Mammary epithelial cell (primary cell): ENCODE results near the gene GADD45B.

ENCODE experiments used
- EZH2 ChIP-seq: IDR thresholded peaks from 2 replicates; pipeline ENCODE4 v1.6.1; 2012; ENCODE audit warnings: low read length, inconsistent platforms, borderline replicate concordance
- TF ChIP-seq, protein P1 (sequence below), 2 donors: IDR thresholded peaks in 1 of 2; conservative IDR thresholded peaks in 1 of 2; 2 replicates each; pipeline ENCODE4 v1.5.1; 2011 to 2012; ENCODE audit warnings: inconsistent platforms in 2 of 2, low read length in 2 of 2, mild to moderate bottlenecking in 2 of 2, control low read depth in 1 of 2, low read depth in 1 of 2; ENCODE audit not compliant: insufficient read depth in 1 of 2; ENCODE audit errors: extremely low read depth in 1 of 2

DNA sequence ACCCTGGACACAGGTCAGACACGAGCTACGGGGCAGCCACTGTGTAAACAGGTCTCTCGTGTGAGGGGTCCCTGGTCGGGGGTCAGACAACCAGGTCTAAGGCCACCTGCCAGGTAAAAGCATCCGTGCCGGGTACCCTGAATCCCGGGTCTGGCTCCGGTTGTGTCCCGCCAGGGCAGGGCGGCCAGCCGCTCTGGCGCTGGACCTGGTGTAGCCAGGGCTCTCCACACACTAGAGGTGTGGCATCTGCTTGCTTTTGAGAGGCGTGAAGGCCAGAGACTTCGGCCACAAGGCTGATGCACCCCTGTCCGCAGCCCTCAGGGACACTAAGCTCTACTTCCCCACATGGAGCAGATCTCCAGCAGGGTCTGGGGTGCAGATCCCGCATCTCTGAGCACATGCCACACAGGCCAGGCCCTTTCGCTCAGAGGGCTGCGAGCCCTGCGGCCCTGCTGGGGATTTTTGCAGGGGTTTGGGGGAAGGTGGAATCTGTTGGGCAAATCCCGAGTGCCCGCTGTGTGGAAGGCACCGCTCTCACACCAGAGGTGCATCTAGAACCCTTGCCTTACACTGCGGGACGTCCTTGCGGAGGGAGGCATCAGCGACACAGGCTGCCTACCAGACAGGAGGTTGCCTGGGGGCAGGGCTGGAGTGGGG lies 34.7 kb upstream of the GADD45B start:
- TF ChIP-seq, protein P1, sequence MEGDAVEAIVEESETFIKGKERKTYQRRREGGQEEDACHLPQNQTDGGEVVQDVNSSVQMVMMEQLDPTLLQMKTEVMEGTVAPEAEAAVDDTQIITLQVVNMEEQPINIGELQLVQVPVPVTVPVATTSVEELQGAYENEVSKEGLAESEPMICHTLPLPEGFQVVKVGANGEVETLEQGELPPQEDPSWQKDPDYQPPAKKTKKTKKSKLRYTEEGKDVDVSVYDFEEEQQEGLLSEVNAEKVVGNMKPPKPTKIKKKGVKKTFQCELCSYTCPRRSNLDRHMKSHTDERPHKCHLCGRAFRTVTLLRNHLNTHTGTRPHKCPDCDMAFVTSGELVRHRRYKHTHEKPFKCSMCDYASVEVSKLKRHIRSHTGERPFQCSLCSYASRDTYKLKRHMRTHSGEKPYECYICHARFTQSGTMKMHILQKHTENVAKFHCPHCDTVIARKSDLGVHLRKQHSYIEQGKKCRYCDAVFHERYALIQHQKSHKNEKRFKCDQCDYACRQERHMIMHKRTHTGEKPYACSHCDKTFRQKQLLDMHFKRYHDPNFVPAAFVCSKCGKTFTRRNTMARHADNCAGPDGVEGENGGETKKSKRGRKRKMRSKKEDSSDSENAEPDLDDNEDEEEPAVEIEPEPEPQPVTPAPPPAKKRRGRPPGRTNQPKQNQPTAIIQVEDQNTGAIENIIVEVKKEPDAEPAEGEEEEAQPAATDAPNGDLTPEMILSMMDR (conservative IDR thresholded peaks at IDR 0.05 in 1 of 2, IDR thresholded peaks at IDR 0.05 in 1 of 2; ENCODE audit: extremely low read depth in 1 of 2, insufficient read depth in 1 of 2, low read depth in 1 of 2, low read length in 2 of 2), result no peak
- no peak for TF ChIP-seq EZH2
